ENCODE measurements around the gene USP15.

DNA sequence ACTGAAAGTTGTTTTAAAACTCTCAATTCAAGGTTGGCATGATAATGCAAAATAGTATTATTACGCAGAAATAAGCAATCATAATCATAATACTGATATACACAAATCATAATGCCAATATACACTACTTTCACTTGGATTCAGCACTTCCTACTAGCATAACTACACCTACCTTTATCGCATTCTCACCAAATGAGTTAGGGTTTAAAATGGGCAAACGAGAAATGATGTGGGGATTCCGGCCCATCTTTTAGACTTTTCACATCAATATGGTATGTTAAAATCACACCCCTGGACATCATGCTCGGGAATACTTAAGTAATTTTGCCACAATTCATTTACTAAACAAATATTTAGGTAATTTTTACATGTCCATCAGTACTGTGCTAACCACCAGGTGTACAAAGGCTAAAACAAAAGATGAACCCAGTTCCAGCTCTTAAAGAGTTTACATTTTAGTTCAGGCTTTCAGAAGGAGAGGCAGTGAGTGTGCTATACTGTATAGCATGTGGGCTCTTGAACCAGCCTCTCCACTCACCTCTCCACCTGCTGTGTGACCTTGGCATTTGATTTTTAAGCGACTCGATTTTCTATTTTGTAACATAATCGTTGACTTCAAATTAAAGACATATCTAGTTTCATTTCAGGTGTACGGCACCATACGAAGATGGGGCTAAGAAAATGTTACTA lies 1.1 kb upstream of the USP15 start:
- TF ChIP-seq CTCF (conservative IDR thresholded peaks at IDR 0.05) (no peak), EZH2 (IDR thresholded peaks at IDR 0.05; ENCODE audit: low read depth) (no peak)

Measured in PC-9 (cell line).